ENCODE measurements around the gene ANO8.

- TF ChIP-seq, protein P1, sequence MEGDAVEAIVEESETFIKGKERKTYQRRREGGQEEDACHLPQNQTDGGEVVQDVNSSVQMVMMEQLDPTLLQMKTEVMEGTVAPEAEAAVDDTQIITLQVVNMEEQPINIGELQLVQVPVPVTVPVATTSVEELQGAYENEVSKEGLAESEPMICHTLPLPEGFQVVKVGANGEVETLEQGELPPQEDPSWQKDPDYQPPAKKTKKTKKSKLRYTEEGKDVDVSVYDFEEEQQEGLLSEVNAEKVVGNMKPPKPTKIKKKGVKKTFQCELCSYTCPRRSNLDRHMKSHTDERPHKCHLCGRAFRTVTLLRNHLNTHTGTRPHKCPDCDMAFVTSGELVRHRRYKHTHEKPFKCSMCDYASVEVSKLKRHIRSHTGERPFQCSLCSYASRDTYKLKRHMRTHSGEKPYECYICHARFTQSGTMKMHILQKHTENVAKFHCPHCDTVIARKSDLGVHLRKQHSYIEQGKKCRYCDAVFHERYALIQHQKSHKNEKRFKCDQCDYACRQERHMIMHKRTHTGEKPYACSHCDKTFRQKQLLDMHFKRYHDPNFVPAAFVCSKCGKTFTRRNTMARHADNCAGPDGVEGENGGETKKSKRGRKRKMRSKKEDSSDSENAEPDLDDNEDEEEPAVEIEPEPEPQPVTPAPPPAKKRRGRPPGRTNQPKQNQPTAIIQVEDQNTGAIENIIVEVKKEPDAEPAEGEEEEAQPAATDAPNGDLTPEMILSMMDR (IDR thresholded peaks at IDR 0.05 in 4 of 5, conservative IDR thresholded peaks at IDR 0.05 in 1 of 5) = no peak
- no peak for TF ChIP-seq POLR2A (IDR thresholded peaks at IDR 0.05)
These were observed 47.9 kb downstream of the ANO8 start for GRCh38 chr19:17286752-17287151.
